H1 (cell line): Measurements from ENCODE around the gene COL16A1.

Experiments
- CEBPB ChIP-seq: IDR thresholded peaks from 2 replicates; pipeline ENCODE4 v1.6.1; 2012; ENCODE audit warnings: low read depth, low read length
- EZH2 ChIP-seq: fragments of 200-600 bp; sonication (generic); IDR thresholded peaks from 2 replicates; pipeline ENCODE4 v1.7.1; 2012; ENCODE audit warnings: low read depth, mild to moderate bottlenecking, moderate library complexity, low read length, inconsistent platforms; ENCODE audit not compliant: severe bottlenecking
- RNF2 ChIP-seq: fragments of 200-900, 300-1000 bp; sonication (generic); IDR thresholded peaks from 2 replicates; pipeline ENCODE4 v1.7.1; 2016; ENCODE audit warnings: borderline replicate concordance, low read depth, mild to moderate bottlenecking, antibody characterized with exemption, low read length; ENCODE audit not compliant: poor library complexity, severe bottlenecking; ENCODE audit errors: missing control alignments
- TF ChIP-seq, protein P1 (sequence below), 3 experiments: IDR thresholded peaks; 1 replicate in 2 of 3; 2 replicates in 1 of 3; pipeline versions ENCODE4 v1.5.1 to v1.6.1; 2011; ENCODE audit warnings: low read length in 3 of 3, mild to moderate bottlenecking in 3 of 3, inconsistent platforms in 2 of 3, low read depth in 1 of 3, moderate library complexity in 1 of 3; ENCODE audit not compliant: insufficient read depth in 1 of 3; ENCODE audit errors: control extremely low read depth in 1 of 3

DNA sequence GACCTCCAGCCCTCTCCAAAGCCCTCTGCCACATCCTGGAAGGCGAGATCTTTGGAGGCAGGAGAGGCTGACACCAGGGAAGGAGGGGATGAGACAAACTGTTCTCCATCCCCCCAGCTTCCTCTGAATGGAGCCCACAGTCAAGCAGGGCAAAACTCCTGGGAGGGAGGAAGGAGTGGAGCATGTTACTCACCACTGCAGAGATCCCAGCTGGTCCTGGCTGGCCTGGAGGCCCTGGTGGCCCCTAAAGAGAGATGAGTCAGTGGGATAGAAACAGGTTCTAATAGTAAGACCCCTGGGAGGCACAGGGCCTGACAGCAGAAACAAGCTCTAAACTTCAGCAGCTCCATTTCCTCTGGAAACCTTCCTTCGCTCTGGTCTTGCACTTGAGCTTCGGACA is 45.1 kb downstream of the COL16A1 start:
- TF ChIP-seq CEBPB (no peak), EZH2 (no peak), RNF2 (no peak)
- TF ChIP-seq, protein P1, sequence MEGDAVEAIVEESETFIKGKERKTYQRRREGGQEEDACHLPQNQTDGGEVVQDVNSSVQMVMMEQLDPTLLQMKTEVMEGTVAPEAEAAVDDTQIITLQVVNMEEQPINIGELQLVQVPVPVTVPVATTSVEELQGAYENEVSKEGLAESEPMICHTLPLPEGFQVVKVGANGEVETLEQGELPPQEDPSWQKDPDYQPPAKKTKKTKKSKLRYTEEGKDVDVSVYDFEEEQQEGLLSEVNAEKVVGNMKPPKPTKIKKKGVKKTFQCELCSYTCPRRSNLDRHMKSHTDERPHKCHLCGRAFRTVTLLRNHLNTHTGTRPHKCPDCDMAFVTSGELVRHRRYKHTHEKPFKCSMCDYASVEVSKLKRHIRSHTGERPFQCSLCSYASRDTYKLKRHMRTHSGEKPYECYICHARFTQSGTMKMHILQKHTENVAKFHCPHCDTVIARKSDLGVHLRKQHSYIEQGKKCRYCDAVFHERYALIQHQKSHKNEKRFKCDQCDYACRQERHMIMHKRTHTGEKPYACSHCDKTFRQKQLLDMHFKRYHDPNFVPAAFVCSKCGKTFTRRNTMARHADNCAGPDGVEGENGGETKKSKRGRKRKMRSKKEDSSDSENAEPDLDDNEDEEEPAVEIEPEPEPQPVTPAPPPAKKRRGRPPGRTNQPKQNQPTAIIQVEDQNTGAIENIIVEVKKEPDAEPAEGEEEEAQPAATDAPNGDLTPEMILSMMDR (IDR thresholded peaks at IDR 0.05; ENCODE audit: control extremely low read depth in 1 of 3, insufficient read depth in 1 of 3, low read depth in 1 of 3, low read length in 3 of 3), result no peak
